ENCODE measurements around the gene DDX10. TPM values are rescaled to one million over a fixed set of nuclear protein-coding genes. Genes with fewer than 3 reads are reported as not detected.
A peak's percentile ranks its signal among the peaks of the same experiment; 100 is the strongest.

Gene DDX10
- polyA plus RNA-seq, 1 of the 3 experiments (the other 2 are of a cell fraction) = 35.8 TPM

DNA sequence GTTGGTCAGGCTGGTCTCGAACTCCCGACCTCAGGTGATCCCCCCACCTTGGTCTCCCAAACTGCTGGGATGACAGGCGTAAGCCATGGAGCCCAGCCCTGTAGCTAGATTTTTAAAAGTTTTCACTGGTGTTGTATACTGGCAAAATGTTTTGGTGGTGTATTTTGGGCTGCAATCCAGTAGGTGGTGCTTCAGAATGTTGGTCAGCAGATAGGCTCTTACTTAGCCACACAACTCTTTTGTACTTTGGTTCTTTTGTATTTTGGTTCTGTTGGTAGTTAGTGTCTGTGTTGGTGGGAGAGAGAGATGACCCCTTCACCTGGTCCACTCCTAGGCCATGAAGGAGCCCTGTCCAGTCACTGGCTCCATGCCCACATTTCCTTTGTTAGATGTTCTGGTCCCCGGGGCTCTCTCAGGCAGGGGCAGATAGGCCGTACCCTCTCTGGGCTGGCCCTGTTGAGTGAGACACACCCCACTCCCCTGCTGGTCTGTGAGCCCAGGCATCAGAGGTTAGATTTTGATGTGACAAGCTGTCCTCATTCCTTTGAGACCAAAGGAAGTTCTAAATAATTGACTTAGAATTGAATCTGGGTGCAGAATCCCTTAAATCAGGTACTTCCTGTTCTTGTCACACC, 123.8 kb downstream of the DDX10 start:
- POLR2A ChIA-PET = no interaction called here
- WGBS (ENCODE audit: low lambda C conversion rate) = 84% methylated on average over 5 of the region's 5 CpGs
- DNase-seq = no peak

GRCh38 chr11:108790501-108791299, 125.8 kb downstream of the DDX10 start:
- peaks cover 4 to 17% of the 10 kb centered on the region in 2 experiments; a peak in 3 of 4 replicates for H3K4me1 ChIP-seq (ENCODE audit: control insufficient read depth in 1 of 2, insufficient read depth in 2 of 2, low read depth in 1 of 2, low read length in 1 of 2)
- TF ChIP-seq GABPA (IDR thresholded peaks at IDR 0.05; ENCODE audit: low read depth) = no peak
- no peak for TF ChIP-seq ELF1 (IDR thresholded peaks at IDR 0.05)
- TF ChIP-seq CHD2 (IDR thresholded peaks at IDR 0.05; ENCODE audit: low read length, partially characterized antibody) = no peak
- TF ChIP-seq FOXJ3 (CRISPR knock-in tag; IDR thresholded peaks at IDR 0.05) = no peak
- no peak overlapping the region for H2AFZ ChIP-seq (ENCODE audit: low read depth)
- H3K27ac ChIP-seq (ENCODE audit: low read depth in 2 of 2, low read length in 1 of 2) = no peak overlapping the region
- no peaks in the 10 kb centered on the region for H4K20me1 ChIP-seq (ENCODE audit: insufficient read depth)
- no peak overlapping the region for H3K4me2 ChIP-seq
- ChIA-PET CTCF (interaction anchor here (1.2 kb wide), 1 partner anchor 14 kb away, joined by 3 read pairs; no protein-coding TSS in a partner anchor), POLR2A (no interaction called here)
- no peak for DNase-seq
- H3K79me2 ChIP-seq (ENCODE audit: insufficient read depth) = peaks cover 39% of the 10 kb centered on the region
- no peak overlapping the region for H3K9ac ChIP-seq
- no peaks in the 10 kb centered on the region for H3K9me2 ChIP-seq
- no peak overlapping the region for H3K4me3 ChIP-seq (ENCODE audit: low read depth in 2 of 2, low read length in 1 of 2)
- no peaks in the 10 kb centered on the region for H3K27me3 ChIP-seq (ENCODE audit: insufficient read depth)
- 84% methylated on average over 5 of the region's 5 CpGs for WGBS (ENCODE audit: low lambda C conversion rate)
- H3F3A ChIP-seq (replicated peaks; ENCODE audit: insufficient read depth) = peaks cover 3% of the 10 kb centered on the region
- H3K36me3 ChIP-seq (replicated peaks in 1 of 2; ENCODE audit: control insufficient read depth in 1 of 2, insufficient read depth in 2 of 2, low read length in 1 of 2) = no peaks in the 10 kb centered on the region
- H3K9me3 ChIP-seq = no peaks in the 10 kb centered on the region

More for the DNA sequence above, 123.8 kb downstream of the DDX10 start:
- no peaks in the 10 kb centered on the region for H3K9me2 ChIP-seq
- CTCF ChIA-PET = interaction anchor here (0.7 to 2.6 kb wide), 6 partner anchors 9 to 1066 kb away, joined by 3 to 6 read pairs (median 5); no protein-coding TSS in a partner anchor
- no peak overlapping the region for H3K4me2 ChIP-seq
- peak; percentile 35; the same call in 1 of the 2 replicates for TF ChIP-seq SMC3 (IDR thresholded peaks at IDR 0.05; ENCODE audit: low read depth, low read length)
- no peak for TF ChIP-seq MXI1 (IDR thresholded peaks at IDR 0.05; ENCODE audit: low read depth, low read length)
- TF ChIP-seq TEAD4 (IDR thresholded peaks at IDR 0.05; ENCODE audit: borderline replicate concordance, insufficient read depth) = no peak
- TF ChIP-seq ELF1 (IDR thresholded peaks at IDR 0.05) = no peak
- TF ChIP-seq CHD2 (IDR thresholded peaks at IDR 0.05; ENCODE audit: low read length, partially characterized antibody) = no peak
- no peak for TF ChIP-seq RXRA (IDR thresholded peaks at IDR 0.05; ENCODE audit: borderline replicate concordance, low read depth)
- peak; percentile 63 for TF ChIP-seq RAD21 (IDR thresholded peaks at IDR 0.05; ENCODE audit: low read length)
- TF ChIP-seq, protein P1, sequence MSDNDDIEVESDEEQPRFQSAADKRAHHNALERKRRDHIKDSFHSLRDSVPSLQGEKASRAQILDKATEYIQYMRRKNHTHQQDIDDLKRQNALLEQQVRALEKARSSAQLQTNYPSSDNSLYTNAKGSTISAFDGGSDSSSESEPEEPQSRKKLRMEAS (IDR thresholded peaks at IDR 0.05; ENCODE audit: low read depth) = no peak
- TF ChIP-seq CTCF (IDR thresholded peaks at IDR 0.05) = peak; percentile 63
- no peak for TF ChIP-seq NRF1 (IDR thresholded peaks at IDR 0.05; ENCODE audit: low read depth, low read length)
- H3K9ac ChIP-seq = no peak overlapping the region
- H4K20me1 ChIP-seq (ENCODE audit: insufficient read depth) = no peaks in the 10 kb centered on the region
- no peak overlapping the region for H3K27ac ChIP-seq (ENCODE audit: low read depth in 2 of 2, low read length in 1 of 2)
- H3K36me3 ChIP-seq (replicated peaks in 1 of 2; ENCODE audit: control insufficient read depth in 1 of 2, insufficient read depth in 2 of 2, low read length in 1 of 2) = peaks cover 0 to 8% of the 10 kb centered on the region in 2 experiments
- no peak overlapping the region for H2AFZ ChIP-seq (ENCODE audit: low read depth)
- no peaks in the 10 kb centered on the region for H3K27me3 ChIP-seq (ENCODE audit: insufficient read depth)
- peaks cover 4 to 17% of the 10 kb centered on the region in 2 experiments; a peak in 3 of 4 replicates for H3K4me1 ChIP-seq (ENCODE audit: control insufficient read depth in 1 of 2, insufficient read depth in 2 of 2, low read depth in 1 of 2, low read length in 1 of 2)
- H3F3A ChIP-seq (replicated peaks; ENCODE audit: insufficient read depth) = peaks cover 3% of the 10 kb centered on the region
- no peak overlapping the region for H3K4me3 ChIP-seq (ENCODE audit: low read depth in 2 of 2, low read length in 1 of 2)
- no peaks in the 10 kb centered on the region for H3K9me3 ChIP-seq
- peaks cover 53% of the 10 kb centered on the region for H3K79me2 ChIP-seq (ENCODE audit: insufficient read depth)

Data from SK-N-SH (cell line).